ENCODE results near the gene AKNA.

AKNA gene

DNA sequence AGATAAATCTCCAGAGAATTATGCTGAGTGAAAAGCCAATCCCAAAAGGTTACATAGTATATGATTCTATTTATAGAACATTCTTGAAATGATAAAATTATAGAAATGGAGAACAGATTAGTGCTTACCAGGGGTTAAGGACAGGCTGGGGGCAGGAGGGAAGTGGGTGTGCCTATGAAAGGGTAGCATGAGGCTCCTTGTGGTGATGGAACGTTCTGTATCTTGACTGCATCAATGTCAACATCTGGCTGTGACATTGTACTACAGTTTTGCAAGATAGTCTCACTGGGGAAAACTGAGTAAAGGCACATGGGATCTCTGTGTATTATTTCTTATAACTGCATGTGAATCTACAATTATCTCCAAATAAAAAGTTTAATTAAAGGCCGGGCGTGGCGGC lies 35.9 kb downstream of the AKNA start:
- no peak for FAIRE-seq
- no peak for DNase-seq (ENCODE audit: insufficient read length, low spot score)
- TF ChIP-seq CTCF (IDR thresholded peaks at IDR 0.05; ENCODE audit: insufficient read depth, missing control alignments): no peak

DNA sequence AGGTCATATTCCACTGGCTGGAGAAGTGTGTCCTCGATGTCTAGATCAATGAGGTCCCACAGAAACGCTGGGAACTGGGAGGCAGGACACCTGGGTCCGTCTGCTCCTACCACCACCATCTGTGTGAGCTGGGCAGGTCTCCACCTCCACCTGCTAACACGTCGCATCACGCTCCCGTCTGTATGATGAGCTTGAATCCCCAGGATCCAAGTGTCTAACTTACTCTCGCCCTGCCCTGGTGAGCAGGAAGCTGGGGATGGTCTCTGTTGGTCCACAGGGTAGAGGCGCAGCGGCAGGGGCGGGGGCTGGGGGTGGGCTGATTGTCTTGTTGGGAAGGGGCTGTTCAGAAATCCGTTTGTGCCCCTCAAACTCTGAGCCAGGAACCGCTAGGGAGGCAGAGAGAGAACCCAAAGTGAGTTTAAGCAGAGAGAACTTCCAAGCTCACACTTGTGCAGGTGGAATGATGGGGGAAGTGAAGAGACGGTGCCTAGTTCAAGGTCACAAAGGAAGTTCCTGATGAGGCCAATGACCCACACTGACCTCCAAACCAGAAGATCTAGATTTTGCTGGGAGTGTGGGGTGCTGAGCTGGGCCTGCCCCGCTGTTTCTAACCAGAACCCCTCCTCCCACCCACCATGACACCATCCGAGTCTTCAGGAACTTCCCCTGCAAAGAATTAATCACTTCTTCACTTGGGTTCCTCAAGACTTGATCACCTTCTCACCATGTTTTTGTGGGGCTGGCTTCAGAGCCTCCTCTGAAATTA lies 37.0 kb downstream of the AKNA start:
- FAIRE-seq (no peak), DNase-seq (ENCODE audit: insufficient read length, low spot score) (no peak)
- no peak for TF ChIP-seq CTCF (IDR thresholded peaks at IDR 0.05; ENCODE audit: insufficient read depth, missing control alignments)

GRCh38 chr9:114349713-114350480 lies 37.9 kb downstream of the AKNA start:
- no peak for TF ChIP-seq CTCF (IDR thresholded peaks at IDR 0.05; ENCODE audit: insufficient read depth, missing control alignments)
- FAIRE-seq (no peak), DNase-seq (ENCODE audit: insufficient read length, low spot score) (no peak)

GRCh38 chr9:114348906-114349482 lies 38.8 kb downstream of the AKNA start:
- FAIRE-seq: no peak
- TF ChIP-seq CTCF (IDR thresholded peaks at IDR 0.05; ENCODE audit: insufficient read depth, missing control alignments): no peak
- DNase-seq (ENCODE audit: insufficient read length, low spot score): no peak

DNA sequence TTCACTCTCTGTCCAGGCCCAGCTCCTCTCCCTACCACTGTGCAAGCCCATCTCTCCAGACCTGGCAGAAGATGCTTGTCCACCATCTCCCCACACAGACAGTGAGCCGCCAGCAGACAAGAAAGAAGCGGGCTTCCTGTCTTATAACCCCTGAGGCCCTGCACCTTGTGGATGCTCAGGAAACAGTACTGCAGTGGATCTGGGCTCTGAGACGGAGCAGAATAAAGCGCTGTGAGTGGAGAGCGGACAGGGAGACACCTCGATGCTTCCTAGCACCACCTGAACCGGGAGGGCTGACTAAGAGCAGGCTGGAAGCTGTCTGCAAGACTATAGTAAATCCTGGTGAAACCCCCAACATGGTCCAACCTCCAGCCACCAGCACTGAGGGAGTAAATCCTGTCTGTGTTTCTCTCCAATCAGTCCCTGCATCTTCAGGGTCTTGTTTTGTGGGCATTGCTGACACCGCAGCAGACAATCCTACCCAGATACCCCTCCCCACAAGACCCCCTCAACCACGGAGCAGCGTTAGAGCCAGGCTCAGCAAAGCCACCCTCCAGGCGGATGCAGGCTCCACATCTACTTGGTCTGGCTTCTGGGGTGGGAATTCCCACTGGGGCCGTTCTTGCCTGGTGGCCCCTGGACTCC lies 39.4 kb downstream of the AKNA start:
- TF ChIP-seq CTCF (IDR thresholded peaks at IDR 0.05; ENCODE audit: insufficient read depth, missing control alignments): no peak
- FAIRE-seq: no peak
- no peak for DNase-seq (ENCODE audit: insufficient read length, low spot score)

DNA sequence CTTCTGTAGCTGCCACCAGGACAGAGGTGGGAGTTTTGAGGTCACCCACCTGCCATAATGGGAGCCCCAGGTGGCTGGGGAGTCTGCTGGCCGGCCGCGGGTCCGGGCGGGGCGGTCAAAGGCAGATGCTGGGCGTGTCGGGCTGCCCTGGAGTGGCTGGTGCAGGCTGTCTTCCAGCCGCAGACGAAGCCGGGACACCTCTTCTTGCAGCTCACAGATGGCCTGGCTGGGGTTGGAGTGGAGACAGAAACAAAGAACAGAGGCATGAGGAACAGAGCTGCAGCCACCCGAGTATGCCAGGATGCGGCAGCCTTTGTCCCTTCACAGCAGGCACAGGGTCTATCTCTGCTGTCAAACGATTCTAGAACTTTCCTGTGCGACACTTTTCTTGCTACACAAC lies 40.1 kb downstream of the AKNA start:
- FAIRE-seq (no peak), DNase-seq (ENCODE audit: insufficient read length, low spot score) (no peak)
- TF ChIP-seq CTCF (IDR thresholded peaks at IDR 0.05; ENCODE audit: insufficient read depth, missing control alignments): no peak

Data from D721Med (cell line).